Peyer's patch (tissue), 4 donors: ENCODE measurements around the gene PHKB. TPM values are rescaled to one million over a fixed set of nuclear protein-coding genes. Genes with fewer than 3 reads are reported as not detected.

Experiments used
- DNase-seq, 3 donors: peaks; one replicate each; pipeline ENCODE4 v3.0.0-alpha.2; 2017 to 2019
- H3K27ac ChIP-seq, 4 donors: fragments of 200-600 bp; sonication (generic); one replicate each; pipeline ENCODE4 v1.5.1; 2016 to 2019
- H3K27me3 ChIP-seq, 2 donors: fragments of 200-600 bp; sonication (generic); one replicate each; pipeline ENCODE4 v1.5.1; 2019
- H3K36me3 ChIP-seq, 3 donors: fragments of 200-600 bp; sonication (generic); one replicate each; pipeline ENCODE4 v1.5.1; 2016 to 2019
- H3K4me1 ChIP-seq, 4 donors: fragments of 200-600 bp; sonication (generic); one replicate each; pipeline ENCODE4 v1.5.1; 2016 to 2019
- H3K4me3 ChIP-seq, 4 donors: fragments of 200-600 bp; sonication (generic); 1 replicate in 3 of 4; 2 replicates in 1 of 4; pipeline ENCODE4 v1.5.1; 2016 to 2019; ENCODE audit warnings: mild to moderate bottlenecking in 1 of 4
- H3K9me3 ChIP-seq, 4 donors: fragments of 200-600 bp; sonication (generic); one replicate each; pipeline ENCODE4 v1.5.1; 2016 to 2019; ENCODE audit warnings: mild to moderate bottlenecking in 1 of 4
- POLR2A ChIP-seq, 2 donors: fragments of 450-650 bp; IDR thresholded peaks; one replicate each; pipeline ENCODE4 v1.5.1; 2017; ENCODE audit warnings: antibody characterized with exemption in 2 of 2, mild to moderate bottlenecking in 2 of 2, moderate library complexity in 2 of 2
- total RNA-seq, 4 donors: library from RNA; depleted of rRNA; stranded (reverse); fragments of >200 nt; gene quantifications; one replicate each; pipeline ENCODE4 v1.1.0, GENCODE V29; 2016
- TF ChIP-seq, protein P1 (sequence below), 6 experiments: fragments of 450-650 bp in 4 of 6; fragments of 200-600 bp in 2 of 6; sonication (generic) in 1 of 6; IDR thresholded peaks; one replicate each; pipeline ENCODE4 v1.5.1; 2017 to 2019; ENCODE audit warnings: antibody characterized with exemption in 6 of 6, mild to moderate bottlenecking in 3 of 6, moderate library complexity in 1 of 6

The PHKB gene
- total RNA-seq, 4 donors from 2014 or later: 124 to 180 (median 142) TPM

DNA sequence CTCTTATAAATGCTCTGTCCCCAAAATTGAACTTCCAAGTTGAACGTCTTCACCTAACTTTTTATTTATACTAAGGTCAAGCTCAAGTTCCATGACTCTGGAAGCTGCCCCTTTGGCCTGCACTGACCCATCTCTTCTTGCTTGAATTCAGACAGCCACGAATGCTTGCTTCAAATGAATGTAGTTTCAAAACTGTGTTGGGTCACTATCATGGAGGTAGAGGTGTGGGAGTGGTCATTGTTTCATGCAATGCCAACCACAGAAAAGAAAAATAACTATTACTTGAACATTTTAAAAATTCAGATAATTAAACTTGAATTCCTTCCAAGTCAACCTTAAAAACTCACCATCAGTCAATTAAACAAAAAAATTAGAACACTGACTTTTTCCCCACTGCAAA, 2.8 kb upstream of the PHKB start:
- peaks cover 0 to 22% (median 0%) of the 10 kb centered on the region in 3 donors for H3K36me3 ChIP-seq
- H3K4me3 ChIP-seq: no peak overlapping the region
- H3K9me3 ChIP-seq: no peaks in the 10 kb centered on the region
- peaks cover 0 to 24% (median 8%) of the 10 kb centered on the region in 4 donors for H3K4me1 ChIP-seq
- no peaks in the 10 kb centered on the region for H3K27me3 ChIP-seq
- TF ChIP-seq POLR2A (IDR thresholded peaks at IDR 0.05): no peak
- TF ChIP-seq, protein P1, sequence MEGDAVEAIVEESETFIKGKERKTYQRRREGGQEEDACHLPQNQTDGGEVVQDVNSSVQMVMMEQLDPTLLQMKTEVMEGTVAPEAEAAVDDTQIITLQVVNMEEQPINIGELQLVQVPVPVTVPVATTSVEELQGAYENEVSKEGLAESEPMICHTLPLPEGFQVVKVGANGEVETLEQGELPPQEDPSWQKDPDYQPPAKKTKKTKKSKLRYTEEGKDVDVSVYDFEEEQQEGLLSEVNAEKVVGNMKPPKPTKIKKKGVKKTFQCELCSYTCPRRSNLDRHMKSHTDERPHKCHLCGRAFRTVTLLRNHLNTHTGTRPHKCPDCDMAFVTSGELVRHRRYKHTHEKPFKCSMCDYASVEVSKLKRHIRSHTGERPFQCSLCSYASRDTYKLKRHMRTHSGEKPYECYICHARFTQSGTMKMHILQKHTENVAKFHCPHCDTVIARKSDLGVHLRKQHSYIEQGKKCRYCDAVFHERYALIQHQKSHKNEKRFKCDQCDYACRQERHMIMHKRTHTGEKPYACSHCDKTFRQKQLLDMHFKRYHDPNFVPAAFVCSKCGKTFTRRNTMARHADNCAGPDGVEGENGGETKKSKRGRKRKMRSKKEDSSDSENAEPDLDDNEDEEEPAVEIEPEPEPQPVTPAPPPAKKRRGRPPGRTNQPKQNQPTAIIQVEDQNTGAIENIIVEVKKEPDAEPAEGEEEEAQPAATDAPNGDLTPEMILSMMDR (IDR thresholded peaks at IDR 0.05): no peak
- no peak for DNase-seq
- H3K27ac ChIP-seq: no peak overlapping the region

DNA sequence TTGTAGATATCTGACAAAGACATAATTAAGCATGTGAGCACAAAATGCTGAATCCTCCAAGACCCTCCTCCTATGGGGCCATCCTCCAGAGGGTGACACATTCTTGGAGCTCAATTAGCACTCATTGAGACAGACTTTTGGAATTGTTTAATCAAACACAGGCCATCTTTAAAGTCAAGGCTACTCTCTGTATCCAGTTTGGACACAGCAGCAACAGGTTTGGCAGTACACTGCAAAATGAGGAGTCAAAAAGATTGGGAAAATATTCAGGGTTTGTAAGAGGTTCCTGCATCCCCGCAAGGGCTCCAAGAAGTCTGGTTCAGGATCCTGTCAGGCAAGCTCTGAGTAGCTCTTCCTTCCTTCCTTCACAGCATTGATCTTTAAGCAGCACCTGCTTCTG, 1.5 kb upstream of the PHKB start:
- Histone ChIP-seq H3K4me1 (peaks cover 0 to 36% (median 8%) of the 10 kb centered on the region in 4 donors), H3K9me3 (no peaks in the 10 kb centered on the region), H3K36me3 (peaks cover 0 to 11% (median 0%) of the 10 kb centered on the region in 3 donors), H3K4me3 (peak overlapping the region in 2 of 4 donors; percentile 86 to 91), H3K27me3 (no peaks in the 10 kb centered on the region), H3K27ac (no peak overlapping the region)
- no peak for DNase-seq
- TF ChIP-seq, protein P1 (IDR thresholded peaks at IDR 0.05): no peak
- TF ChIP-seq POLR2A (IDR thresholded peaks at IDR 0.05): no peak

DNA sequence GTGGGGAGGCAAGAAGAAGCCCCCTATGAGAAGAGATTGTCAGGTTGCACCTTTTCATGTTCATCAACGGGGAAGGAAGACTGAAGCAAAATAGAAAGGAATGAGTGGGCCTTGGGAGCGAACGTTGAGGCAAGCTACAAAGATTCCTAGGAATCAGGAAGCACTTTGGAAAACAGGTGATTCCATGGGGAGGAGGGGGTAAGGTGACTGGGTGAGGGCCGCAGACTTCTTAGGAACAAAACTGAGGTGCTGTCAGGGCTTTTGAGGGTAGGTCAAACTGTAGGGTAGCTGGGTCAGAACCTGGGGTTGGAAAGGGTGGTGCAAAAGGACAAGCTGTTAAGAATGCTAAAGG, 796 bp upstream of the PHKB start:
- TF ChIP-seq POLR2A (IDR thresholded peaks at IDR 0.05): no peak
- TF ChIP-seq, protein P1 (IDR thresholded peaks at IDR 0.05): no peak
- H3K4me3 ChIP-seq: peak overlapping the region; percentile 63 to 97 (median 88)
- DNase-seq: no peak
- no peaks in the 10 kb centered on the region for H3K27me3 ChIP-seq
- peaks cover 0 to 38% (median 8%) of the 10 kb centered on the region in 4 donors for H3K4me1 ChIP-seq
- peak overlapping the region; percentile 89 to 99 (median 94) for H3K27ac ChIP-seq
- H3K9me3 ChIP-seq: no peaks in the 10 kb centered on the region
- H3K36me3 ChIP-seq: peaks cover 0 to 11% (median 0%) of the 10 kb centered on the region in 3 donors

DNA sequence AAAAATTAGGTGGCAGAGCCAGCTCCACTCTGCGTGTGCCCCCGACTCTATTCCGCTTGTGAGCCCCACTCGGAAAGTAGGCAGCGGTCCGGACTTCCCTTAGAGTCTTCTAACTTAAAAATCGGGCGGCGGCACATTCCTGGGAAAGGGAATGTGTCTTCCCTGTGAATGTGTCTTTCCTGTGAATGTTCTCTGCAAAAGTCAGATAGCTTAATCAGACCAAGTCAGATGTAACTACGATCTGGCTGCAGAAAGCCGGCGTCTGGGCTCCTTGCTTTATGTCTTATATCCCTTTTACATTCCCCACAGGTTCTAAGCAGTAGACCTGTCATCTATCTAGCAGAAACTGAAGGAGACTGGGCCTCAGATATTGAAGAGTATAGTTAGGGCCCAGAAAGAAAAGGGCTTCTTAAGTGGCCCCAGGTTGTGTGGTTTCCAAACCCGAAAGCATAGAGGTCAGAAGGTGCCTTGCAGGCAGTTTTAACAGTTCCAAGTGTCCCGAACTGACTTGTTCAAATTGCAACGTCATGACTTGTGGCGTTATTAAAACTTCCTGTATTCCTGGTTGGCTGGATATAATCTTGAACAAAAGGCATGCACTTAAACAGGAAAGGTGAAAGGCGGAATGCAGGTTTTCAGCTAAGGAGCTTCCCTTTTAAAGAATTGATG, 601 bp downstream of the PHKB start:
- H3K27me3 ChIP-seq: no peaks in the 10 kb centered on the region
- TF ChIP-seq, protein P1 (IDR thresholded peaks at IDR 0.05): peak in 3 of 6 experiments; percentile 9 to 20 (median 17)
- no peak for TF ChIP-seq POLR2A (IDR thresholded peaks at IDR 0.05)
- H3K4me3 ChIP-seq: peak overlapping the region; percentile 63 to 97 (median 88)
- H3K4me1 ChIP-seq: peaks cover 0 to 38% (median 8%) of the 10 kb centered on the region in 4 donors
- peaks cover 0 to 11% (median 0%) of the 10 kb centered on the region in 3 donors for H3K36me3 ChIP-seq
- peak overlapping the region; percentile 89 to 99 (median 94) for H3K27ac ChIP-seq
- H3K9me3 ChIP-seq: no peaks in the 10 kb centered on the region
- no peak for DNase-seq

DNA sequence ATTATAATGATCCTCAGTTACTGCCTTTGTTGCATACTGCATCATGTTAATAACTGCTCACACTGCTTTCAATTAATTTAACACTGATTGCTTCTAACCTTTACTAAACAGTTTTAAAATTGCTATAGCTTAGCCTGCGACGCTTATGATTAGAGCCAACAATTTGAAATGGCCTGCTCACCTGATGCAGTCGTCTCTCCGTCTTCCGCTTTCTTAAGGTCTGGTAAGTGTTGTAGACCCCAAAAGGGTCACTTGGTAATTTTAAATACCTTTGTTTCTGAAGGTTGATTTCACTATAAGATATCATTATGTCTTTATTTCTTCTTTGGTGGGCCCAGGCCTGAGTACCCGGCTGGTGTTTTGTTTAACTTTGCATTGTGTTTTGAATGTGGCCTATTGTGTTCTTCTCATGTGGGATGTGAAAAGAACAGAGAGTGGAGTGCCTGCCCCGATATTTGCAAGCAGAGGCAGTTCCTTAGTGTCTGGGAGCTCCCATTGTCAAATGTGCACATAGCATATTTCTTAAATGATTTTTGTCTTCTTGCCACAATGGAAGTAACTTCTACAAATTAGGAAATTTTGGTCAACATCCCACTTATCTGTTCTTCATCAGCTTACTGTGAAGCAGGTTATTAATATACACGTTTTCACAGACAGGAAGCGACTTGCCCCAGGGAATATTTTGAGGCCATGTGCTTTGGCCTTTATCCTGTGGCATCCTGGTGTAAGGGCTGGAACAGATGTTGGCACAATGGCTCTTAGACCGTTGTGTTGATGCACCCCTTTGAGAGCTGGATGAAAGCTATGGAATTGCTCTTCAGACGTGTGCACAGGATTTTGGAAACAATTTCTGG, 2.9 kb downstream of the PHKB start:
- peaks cover 0 to 38% (median 8%) of the 10 kb centered on the region in 4 donors for H3K4me1 ChIP-seq
- TF ChIP-seq, protein P1 (IDR thresholded peaks at IDR 0.05): no peak
- TF ChIP-seq POLR2A (IDR thresholded peaks at IDR 0.05): no peak
- H3K9me3 ChIP-seq: no peaks in the 10 kb centered on the region
- H3K27me3 ChIP-seq: no peaks in the 10 kb centered on the region
- no peak overlapping the region for H3K27ac ChIP-seq
- H3K4me3 ChIP-seq: no peak overlapping the region
- H3K36me3 ChIP-seq: no peaks in the 10 kb centered on the region
- DNase-seq: no peak
